Inferior parietal cortex (tissue), 1 donor: ENCODE results near the gene FOS.
"Not testable (repeated sequence)": the region's sequence is repeated elsewhere in the genome, so short reads cannot be mapped to it uniquely, and the experiment has no call there.

Experiments
- DNase-seq: peaks from one replicate; pipeline ENCODE4 v3.0.0-alpha.2; 2016; ENCODE audit errors: extremely low spot score

The FOS gene

DNA sequence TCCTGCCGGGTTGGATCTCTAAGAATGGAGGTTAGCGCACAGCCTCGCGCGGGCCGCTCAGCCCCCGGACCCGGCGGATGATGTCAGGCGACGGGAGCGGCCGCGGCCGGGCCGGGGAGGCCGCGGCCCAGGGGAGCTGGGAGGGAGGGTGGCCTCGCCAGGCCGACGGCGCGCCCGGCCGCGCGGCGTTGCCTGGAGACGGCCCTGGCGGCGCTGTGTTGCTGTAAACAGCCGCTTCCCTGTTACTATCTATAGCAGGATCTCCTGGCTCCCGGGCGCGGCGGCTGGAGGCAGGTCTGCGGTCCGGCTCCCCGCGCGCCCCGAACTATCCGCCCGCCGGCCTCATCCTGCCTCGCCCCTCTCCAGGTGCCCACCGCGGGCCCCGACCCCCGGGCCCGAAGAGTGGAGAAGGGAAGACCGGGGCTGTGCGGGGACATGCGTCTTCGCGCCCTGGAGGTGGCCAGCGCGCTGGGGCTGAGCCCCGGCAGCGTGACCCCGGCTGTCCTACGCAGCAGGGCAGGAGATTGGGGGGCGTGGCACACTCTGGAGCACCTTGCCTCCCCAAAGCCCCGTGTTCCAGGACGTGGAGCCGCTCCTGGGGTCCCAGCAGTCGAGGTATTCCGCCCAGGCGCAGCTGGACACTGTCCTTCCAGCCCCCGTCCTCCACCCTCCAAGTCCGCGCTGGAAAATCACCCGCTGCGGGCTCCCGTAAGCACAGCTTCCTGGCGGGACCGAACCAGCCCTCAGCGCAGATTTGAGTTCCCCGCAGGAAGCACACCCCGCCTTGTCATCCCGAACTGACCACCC lies 1.4 kb upstream of the FOS start:
- DNase-seq = peak; percentile 68

GRCh38 chr14:75277815-75278421 lies 710 bp upstream of the FOS start:
- DNase-seq = peak; percentile 37

GRCh38 chr14:75279153-75279762 lies 630 bp downstream of the FOS start:
- peak; percentile 50 for DNase-seq

- no peak for DNase-seq
Measured at GRCh38 chr14:75279763-75280290, 1.2 kb downstream of the FOS start.

DNA sequence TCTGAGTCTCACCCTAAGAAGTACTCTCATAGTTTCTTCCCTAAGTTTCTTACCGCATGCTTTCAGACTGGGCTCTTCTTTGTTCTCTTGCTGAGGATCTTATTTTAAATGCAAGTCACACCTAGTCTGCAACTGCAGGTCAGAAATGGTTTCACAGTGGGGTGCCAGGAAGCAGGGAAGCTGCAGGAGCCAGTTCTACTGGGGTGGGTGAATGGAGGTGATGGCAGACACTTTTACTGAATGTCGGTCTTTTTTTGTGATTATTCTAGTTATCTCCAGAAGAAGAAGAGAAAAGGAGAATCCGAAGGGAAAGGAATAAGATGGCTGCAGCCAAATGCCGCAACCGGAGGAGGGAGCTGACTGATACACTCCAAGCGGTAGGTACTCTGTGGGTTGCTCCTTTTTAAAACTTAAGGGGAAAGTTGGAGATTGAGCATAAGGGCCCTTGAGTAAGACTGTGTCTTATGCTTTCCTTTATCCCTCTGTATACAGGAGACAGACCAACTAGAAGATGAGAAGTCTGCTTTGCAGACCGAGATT lies 1.7 kb downstream of the FOS start:
- no peak for DNase-seq

DNA sequence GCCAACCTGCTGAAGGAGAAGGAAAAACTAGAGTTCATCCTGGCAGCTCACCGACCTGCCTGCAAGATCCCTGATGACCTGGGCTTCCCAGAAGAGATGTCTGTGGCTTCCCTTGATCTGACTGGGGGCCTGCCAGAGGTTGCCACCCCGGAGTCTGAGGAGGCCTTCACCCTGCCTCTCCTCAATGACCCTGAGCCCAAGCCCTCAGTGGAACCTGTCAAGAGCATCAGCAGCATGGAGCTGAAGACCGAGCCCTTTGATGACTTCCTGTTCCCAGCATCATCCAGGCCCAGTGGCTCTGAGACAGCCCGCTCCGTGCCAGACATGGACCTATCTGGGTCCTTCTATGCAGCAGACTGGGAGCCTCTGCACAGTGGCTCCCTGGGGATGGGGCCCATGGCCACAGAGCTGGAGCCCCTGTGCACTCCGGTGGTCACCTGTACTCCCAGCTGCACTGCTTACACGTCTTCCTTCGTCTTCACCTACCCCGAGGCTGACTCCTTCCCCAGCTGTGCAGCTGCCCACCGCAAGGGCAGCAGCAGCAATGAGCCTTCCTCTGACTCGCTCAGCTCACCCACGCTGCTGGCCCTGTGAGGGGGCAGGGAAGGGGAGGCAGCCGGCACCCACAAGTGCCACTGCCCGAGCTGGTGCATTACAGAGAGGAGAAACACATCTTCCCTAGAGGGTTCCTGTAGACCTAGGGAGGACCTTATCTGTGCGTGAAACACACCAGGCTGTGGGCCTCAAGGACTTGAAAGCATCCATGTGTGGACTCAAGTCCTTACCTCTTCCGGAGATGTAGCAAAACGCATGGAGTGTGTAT lies 2.4 kb downstream of the FOS start:
- DNase-seq = no peak

GRCh38 chr14:75281654-75282019 lies 3.0 kb downstream of the FOS start:
- DNase-seq = no peak

- no peak for DNase-seq
Measured at GRCh38 chr14:75282170-75282554, 3.5 kb downstream of the FOS start.

- not testable (repeated sequence) for DNase-seq
Measured at GRCh38 chr14:75282555-75283161, 4.0 kb downstream of the FOS start.

GRCh38 chr14:75283162-75283832 lies 4.7 kb downstream of the FOS start:
- DNase-seq = no peak

- DNase-seq = no peak
Measured at GRCh38 chr14:75283833-75284563, 5.4 kb downstream of the FOS start.

DNA sequence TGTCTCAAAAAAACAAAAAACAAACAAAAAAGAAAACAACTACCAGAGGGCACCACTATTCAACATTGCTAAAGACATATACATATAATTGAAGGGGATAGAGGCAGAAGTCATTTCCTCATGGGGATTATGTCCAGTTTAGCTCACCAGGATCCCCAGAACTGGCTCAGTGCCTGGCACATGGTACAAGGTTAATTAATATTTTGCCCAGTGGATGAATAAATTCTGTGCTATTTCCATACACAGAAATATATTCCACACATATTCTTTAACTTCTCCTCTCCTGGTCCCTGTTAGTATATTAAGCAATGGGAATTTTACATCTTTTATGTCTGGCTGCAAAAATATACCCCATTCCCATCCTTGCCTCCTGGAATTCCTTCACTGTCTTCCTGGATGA lies 6.7 kb downstream of the FOS start:
- no peak for DNase-seq

DNA sequence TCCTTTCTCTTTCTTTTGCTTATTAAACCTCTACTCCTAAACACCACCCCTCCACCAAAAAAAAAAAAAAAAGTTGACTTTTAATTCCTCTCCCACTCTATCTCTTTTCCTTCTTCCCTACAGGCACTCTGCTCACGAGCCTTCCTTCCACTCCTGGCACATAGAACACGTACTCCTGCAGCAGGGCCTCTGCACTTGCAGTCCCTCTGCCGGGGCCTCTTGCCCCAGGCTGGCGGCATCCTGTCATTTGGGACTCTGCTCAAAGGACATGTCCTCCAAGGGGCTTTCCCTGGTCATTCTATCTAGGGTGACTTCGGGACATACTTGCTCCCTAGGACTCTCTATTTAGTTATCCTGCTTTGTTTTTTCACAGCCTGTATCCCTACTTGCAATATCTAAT lies 7.7 kb downstream of the FOS start:
- no peak for DNase-seq

DNA sequence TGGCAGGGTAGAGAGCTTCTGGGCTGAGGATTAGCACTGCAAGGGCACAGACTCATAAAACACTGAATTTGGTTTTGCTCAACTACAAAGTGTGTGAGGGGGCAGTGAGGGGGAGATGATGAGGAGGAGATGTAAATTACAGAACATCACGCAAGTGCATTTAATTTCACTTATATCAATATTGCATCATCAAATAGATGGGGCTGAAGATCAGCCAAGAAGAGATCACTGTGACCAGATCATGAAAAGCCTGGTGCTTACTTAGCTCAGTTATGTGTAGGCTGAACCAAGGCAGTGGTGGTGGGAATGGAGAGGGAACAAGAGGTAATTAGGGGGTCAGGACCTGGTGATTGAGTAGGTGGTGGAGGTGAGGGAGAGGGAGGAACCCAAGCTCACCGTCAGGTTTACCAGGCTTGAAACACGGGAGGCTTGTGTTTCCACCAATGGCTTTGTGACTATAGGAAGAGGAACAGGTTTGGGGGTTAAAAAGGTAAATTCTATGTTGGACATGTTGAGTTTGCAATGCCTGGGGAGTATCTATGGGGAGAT lies 11.3 kb downstream of the FOS start:
- DNase-seq = no peak

DNA sequence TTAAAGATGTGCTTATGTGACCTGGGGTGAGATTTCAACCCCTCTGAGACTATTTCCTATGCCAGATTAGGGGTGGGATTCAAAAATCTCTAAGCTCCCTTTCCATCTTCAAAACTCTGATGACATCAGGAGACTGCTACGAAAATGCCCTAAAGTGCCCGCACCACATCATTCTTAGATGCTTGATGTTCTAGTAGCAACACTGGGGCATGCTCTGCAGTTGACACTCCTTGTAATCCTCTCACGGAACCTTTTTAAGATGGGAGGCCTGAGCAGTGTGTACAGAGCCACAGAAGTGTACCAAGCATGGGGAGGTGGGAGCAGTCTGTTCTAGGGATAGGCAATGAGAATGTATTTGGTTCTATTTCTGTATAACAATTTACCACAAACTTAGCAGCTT lies 12.2 kb downstream of the FOS start:
- DNase-seq = no peak

GRCh38 chr14:75291331-75291730 lies 12.7 kb downstream of the FOS start:
- no peak for DNase-seq

GRCh38 chr14:75292101-75292563 lies 13.5 kb downstream of the FOS start:
- no peak for DNase-seq

DNA sequence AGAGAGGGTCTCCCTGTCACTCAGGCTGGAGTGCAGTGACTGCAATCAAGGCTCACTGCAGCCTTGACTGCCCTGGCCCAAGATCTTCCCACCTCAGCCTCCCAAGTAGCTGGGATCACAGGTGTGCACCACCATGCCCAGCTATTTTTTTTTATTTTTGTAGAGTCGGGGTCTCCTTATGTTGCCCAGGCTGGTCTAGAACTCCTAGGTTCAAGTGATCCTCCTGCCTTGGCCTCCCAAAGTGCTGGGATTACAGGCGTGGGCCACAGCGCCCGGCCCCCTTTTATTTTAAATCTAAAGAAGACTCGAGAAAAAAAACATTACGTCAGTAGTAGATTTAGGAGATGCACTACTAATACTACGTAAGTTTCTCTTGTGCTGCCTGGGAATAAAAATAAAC lies 14.3 kb downstream of the FOS start:
- no peak for DNase-seq

GRCh38 chr14:75293920-75294648 lies 15.5 kb downstream of the FOS start:
- peak; percentile 88 for DNase-seq
